ENCODE measurements around the gene ZNF135.

Gene ZNF135

DNA sequence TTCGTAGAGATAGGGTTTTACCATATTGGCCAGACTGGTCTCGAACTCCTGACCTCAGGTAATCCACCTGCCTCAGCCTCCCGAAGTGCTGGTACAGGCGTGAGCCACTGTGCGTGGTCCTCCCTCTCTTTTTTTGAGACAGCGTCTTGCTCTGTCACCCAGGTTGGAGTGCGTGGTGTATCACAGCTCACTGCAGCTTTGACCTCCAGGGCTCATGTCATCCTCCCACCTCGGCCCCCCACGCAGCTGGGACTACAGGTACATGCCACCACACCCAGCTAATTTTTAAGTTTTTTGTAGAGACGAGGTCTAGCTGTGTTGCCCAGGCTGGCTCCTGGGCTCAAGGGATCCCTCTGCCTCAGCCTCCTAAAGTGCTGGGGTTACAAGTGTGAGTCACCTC is 20.7 kb downstream of the ZNF135 start:
- no peak for DNase-seq (ENCODE audit: low read depth)
- no peak overlapping the region for H3K4me3 ChIP-seq (ENCODE audit: low read length)
- TF ChIP-seq, protein P1, sequence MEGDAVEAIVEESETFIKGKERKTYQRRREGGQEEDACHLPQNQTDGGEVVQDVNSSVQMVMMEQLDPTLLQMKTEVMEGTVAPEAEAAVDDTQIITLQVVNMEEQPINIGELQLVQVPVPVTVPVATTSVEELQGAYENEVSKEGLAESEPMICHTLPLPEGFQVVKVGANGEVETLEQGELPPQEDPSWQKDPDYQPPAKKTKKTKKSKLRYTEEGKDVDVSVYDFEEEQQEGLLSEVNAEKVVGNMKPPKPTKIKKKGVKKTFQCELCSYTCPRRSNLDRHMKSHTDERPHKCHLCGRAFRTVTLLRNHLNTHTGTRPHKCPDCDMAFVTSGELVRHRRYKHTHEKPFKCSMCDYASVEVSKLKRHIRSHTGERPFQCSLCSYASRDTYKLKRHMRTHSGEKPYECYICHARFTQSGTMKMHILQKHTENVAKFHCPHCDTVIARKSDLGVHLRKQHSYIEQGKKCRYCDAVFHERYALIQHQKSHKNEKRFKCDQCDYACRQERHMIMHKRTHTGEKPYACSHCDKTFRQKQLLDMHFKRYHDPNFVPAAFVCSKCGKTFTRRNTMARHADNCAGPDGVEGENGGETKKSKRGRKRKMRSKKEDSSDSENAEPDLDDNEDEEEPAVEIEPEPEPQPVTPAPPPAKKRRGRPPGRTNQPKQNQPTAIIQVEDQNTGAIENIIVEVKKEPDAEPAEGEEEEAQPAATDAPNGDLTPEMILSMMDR (IDR thresholded peaks at IDR 0.05; ENCODE audit: insufficient read depth, low read depth, low read length, missing control alignments) = no peak

DNA sequence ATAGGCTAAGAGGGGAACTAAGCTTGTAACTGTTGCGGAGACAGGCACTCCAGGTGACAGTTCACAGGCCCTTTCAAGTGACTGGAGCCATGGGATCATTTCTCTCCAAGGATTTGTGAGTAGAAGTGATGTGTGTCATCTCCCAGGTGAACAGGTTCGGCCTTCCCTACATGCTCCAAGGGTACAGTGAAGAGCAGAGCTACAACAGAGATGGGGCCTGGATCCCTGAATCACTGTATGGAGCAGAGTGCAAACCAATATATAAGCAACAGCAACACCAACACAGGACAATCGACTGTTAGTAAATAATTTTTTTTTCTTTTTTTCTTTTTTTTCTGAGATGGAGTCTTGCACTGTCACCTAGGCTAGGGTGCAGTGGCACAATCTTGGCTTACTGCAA is 23.9 kb downstream of the ZNF135 start:
- DNase-seq (ENCODE audit: low read depth) = no peak
- TF ChIP-seq, protein P1 (IDR thresholded peaks at IDR 0.05; ENCODE audit: insufficient read depth, low read depth, low read length, missing control alignments) = no peak
- H3K4me3 ChIP-seq (ENCODE audit: low read length) = no peak overlapping the region

DNA sequence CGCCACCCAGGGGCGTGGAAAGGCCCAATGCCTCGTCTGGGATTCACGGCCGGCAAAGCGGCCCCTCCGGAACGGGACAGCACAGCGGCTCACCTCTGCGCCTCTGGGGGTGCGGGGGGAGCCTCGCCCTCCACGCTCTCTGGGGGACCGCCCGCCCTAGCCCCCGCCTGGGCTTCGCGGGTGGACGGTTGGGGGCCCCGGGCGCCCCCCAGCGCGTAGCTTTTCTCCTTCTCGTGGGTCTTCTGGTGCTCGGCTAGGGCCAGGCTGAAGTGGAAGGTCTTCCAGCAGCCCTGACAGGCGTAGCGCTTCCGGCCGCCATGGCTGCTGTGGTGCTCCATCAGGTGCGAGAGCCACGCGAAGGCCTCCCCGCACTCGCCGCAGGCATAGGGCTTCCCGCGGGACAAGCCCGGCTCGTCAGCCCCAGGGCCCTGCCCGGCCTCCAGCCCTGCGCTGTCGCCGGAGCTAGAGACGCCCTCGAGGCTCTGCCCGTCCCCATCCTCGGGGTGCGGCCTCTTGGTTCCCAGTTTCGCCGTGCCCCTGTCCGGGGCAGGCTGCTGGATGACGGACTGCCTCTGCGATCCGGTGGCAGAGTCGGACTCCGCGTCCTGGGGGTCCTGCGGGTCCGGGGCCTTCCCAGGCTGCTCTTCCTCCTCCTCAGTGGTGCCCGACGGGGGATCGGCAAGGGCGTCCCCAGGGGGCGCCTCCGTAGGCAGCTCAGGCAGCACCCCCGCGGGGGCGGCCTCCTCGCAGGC is 25.7 kb downstream of the ZNF135 start:
- TF ChIP-seq, protein P1 (IDR thresholded peaks at IDR 0.05; ENCODE audit: insufficient read depth, low read depth, low read length, missing control alignments) = no peak
- H3K4me3 ChIP-seq (ENCODE audit: low read length) = no peak overlapping the region
- no peak for DNase-seq (ENCODE audit: low read depth)

DNA sequence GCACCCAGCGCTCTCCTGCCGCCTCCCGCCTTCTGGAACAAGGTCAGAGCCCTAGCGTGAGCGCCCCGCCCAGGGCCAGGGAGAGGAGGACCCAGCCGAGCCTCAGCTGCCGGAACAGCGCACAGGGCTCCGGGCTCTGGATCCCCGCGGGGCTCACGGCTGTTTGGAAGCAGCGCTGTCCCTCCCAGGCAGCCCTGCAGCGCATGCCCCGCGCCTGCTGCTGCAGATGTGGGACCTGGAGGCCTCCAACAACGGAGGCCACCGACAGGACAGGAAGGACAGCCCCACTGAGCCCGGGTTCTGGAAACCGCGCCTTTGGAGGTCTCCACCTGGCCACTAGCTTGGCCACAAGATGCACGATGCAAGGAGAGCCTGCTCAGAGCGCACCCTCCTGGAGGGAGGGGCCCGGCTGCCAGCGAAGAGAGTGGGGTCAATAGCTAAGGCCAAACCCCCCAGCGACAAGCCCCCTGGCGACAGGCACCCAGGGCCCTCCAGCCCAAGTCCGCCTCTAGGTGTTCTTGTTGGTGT is 26.3 kb downstream of the ZNF135 start:
- no peak for DNase-seq (ENCODE audit: low read depth)
- TF ChIP-seq, protein P1 (IDR thresholded peaks at IDR 0.05; ENCODE audit: insufficient read depth, low read depth, low read length, missing control alignments) = no peak
- no peak overlapping the region for H3K4me3 ChIP-seq (ENCODE audit: low read length)

DNA sequence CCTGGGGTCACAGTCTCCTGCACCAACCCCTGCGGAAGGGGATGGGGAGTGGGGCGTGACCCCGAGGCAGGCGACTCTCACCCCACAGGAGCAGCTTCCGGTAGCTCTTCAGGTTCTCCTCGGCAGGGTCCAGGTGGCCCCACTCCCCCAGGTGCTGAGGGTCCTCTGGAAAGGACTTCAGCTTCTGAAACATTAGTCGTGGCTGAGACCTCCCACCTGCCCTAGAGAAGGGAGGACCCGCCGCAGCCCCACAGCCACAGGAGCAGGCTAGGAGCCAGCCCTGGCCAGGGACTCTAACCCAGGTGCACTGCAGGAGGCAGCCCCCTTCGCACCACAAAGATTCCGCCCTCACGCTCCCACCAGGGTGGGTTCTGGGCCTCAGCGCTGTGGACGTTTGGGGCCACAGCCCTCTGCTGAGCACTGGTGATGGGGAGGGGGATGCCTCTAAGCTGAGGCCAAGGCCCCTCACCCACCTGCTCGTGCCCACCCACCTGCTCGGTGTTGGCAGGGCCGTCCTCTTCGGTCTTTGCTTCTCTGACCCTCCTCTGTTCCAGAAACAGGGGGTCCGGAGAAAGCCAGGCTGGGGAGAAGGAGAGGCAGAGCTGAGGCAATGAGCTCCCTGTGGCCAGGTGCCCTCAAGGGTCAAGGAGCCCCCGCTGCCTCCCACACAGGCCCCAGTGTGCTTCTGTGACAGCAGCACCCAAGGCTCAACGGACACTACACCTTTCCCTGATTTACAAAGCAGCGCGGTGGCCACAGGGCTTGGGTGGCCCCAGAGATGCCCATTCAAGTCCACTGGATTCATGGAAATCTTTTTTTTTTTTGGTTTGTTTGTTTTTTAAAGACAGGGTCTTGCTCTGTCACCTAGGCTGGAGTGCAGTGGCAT is 28.0 kb downstream of the ZNF135 start:
- no peak overlapping the region for H3K4me3 ChIP-seq (ENCODE audit: low read length)
- no peak for DNase-seq (ENCODE audit: low read depth)
- TF ChIP-seq, protein P1 (IDR thresholded peaks at IDR 0.05; ENCODE audit: insufficient read depth, low read depth, low read length, missing control alignments) = no peak

DNA sequence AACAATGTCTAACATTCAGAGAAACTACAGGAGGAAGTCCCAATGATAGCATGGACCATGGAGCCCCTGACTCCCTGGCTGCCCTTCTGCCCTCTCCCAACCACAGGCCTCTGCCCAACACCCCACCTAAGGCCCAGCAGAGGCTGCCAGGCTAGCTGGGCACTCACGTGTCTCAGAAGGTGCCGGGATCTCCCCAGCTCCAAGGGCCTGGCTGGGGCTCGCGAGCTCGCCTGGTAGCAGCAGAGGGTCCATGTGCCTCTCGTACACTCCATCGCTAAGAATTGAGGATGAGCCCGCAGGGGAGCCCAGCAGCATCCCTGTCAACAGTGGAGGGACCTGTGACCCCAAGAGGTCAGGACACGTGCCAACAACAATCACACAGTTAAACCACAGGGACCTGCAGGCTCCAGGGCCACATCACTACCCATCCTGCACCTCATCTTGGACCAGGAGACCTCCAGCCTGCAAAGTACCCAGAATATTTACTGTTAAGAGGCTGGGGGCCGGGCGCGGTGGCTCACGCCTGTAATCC is 29.5 kb downstream of the ZNF135 start:
- no peak for DNase-seq (ENCODE audit: low read depth)
- no peak overlapping the region for H3K4me3 ChIP-seq (ENCODE audit: low read length)
- TF ChIP-seq, protein P1 (IDR thresholded peaks at IDR 0.05; ENCODE audit: insufficient read depth, low read depth, low read length, missing control alignments) = no peak

Measured in epithelial cell of esophagus (primary cell).